LNCaP clone FGC (cell line): ENCODE data around the gene GNL2.
A peak's percentile ranks its signal among the peaks of the same experiment; 100 is the strongest.

Source experiments
- DNase-seq: peaks from one replicate; pipeline ENCODE4 v3.0.0-alpha.2; 2011; ENCODE audit warnings: low read depth
- H3K4me3 ChIP-seq: 2 replicates; pipeline ENCODE4 v1.5.1; 2011; ENCODE audit warnings: mild to moderate bottlenecking, low read depth, low read length, control low read depth
- TF ChIP-seq, protein P1 (sequence below): IDR thresholded peaks from 2 replicates; pipeline ENCODE4 v1.5.1; 2012; ENCODE audit warnings: mild to moderate bottlenecking; ENCODE audit not compliant: control insufficient read depth, insufficient read depth; ENCODE audit errors: extremely low read depth

The GNL2 gene

DNA sequence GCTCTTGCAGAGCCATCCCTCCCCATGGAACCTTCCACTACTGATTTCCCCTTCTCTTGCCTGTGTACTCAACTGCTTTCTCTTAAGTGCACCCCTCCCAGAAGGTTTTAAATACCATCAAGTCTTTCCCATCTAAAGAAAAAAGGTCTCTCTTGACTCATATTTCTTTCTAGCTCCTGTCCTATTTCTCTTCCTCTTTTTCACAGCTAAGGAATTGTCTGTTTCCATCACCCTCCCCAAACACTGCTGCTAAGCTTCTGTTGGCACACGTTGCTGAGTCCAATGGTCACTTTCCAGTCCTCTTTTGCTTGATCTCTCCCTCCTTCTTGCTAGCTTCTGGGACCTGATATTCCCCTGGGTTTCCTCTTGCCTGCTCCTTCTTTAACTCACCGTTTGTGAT is 13.3 kb upstream of the GNL2 start:
- H3K4me3 ChIP-seq = no peak overlapping the region
- no peak for DNase-seq
- TF ChIP-seq, protein P1, sequence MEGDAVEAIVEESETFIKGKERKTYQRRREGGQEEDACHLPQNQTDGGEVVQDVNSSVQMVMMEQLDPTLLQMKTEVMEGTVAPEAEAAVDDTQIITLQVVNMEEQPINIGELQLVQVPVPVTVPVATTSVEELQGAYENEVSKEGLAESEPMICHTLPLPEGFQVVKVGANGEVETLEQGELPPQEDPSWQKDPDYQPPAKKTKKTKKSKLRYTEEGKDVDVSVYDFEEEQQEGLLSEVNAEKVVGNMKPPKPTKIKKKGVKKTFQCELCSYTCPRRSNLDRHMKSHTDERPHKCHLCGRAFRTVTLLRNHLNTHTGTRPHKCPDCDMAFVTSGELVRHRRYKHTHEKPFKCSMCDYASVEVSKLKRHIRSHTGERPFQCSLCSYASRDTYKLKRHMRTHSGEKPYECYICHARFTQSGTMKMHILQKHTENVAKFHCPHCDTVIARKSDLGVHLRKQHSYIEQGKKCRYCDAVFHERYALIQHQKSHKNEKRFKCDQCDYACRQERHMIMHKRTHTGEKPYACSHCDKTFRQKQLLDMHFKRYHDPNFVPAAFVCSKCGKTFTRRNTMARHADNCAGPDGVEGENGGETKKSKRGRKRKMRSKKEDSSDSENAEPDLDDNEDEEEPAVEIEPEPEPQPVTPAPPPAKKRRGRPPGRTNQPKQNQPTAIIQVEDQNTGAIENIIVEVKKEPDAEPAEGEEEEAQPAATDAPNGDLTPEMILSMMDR = no peak

DNA sequence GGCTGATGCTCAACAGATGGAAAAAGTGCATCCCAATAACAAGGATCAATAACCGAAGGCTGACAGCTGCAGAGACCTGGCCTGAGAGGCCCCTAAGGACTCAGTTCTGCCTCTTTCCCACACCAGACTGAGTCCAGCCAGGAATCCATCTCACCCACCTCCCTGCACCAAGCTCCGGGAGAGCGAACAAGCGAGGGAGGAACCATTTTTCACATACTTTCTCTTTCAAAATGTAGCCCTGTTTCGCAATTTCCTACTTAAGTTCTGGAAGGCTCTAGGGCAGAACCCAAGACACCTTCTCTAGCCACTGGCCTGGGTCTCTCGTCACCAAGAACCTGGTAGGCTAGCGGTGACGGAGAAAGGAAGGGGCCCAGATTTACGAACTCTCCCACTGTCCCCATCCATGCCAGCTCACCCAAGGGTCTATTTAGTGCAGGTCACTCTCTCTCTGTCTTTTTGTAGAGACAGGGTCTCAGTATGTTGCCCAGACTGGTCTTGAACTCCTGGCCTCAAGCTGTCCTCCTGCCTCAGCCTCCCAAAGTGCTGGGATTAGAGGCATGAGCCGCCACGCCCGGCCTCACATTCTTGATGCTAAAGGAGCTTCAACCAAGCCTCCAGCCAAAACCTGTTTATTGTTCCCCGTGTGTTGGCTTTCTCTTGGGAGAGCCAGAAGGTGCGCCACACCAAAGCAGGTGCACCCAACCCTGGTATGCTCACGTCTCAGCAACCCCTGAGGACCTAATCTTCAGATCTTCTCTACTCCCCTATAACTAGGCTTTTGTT is 10.9 kb upstream of the GNL2 start:
- DNase-seq = no peak
- no peak overlapping the region for H3K4me3 ChIP-seq
- TF ChIP-seq, protein P1 = no peak

DNA sequence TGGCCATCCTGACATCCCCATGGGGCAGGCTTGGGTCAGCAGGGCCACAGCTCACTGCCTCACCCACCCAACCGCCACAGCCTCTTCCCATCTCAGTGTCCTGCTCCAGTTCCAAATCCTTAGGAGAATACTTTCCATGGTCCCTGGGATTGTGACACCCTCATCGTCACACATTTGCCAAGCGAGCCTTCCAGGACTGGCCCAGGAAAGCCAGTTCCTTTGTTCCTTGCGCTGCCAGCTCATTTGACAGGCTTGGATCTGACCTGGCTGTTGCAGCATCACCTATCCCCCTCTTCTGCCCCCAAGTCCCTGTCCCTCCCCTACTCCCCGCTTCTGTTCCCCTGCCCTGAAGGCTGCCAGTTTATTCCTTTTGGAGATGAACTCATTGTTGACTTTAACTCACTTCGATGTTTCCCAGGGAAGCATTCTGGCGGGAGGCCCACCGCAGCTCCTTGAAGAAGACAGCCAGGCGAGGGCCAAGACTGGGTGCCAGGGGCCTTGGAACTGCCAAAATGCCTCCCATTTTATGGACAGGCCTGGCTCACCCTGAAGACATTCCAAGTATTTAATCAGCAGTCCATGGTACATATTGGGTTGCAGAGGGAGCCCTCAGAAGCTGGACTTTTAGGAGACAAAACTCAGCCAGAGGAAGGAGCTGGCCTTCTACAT is 10.2 kb upstream of the GNL2 start:
- peak; percentile 87 for DNase-seq
- H3K4me3 ChIP-seq = no peak overlapping the region
- TF ChIP-seq, protein P1 = no peak

DNA sequence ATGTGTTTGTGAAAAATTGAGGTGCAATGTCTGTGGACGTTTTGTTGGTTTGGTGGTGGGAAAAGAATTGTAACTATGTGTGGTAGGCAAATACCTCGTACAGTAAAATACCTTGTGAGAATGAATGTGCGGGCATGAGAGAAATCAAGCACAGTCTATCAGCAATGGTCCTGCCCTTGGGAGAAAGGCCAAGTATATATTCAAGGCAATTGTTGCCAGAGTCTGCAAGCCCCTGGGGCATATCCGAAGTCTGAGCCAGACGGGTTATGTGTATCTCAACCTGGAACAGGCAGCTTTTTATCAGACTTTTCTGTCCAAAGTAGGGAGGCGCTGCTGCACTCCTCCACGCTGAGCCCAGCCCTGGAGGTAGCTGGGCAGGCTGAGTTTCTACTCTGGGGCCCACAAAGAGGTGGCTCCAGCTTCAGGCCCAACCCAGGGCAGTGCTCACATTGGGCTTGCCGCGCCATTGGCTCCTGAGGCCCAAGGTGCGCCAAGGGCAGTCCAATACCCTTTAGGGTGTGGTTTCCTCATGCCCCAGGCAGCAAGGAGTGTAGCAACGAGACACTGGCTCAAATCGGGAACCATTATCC is 9.4 kb upstream of the GNL2 start:
- no peak for DNase-seq
- TF ChIP-seq, protein P1 = no peak
- H3K4me3 ChIP-seq = no peak overlapping the region

DNA sequence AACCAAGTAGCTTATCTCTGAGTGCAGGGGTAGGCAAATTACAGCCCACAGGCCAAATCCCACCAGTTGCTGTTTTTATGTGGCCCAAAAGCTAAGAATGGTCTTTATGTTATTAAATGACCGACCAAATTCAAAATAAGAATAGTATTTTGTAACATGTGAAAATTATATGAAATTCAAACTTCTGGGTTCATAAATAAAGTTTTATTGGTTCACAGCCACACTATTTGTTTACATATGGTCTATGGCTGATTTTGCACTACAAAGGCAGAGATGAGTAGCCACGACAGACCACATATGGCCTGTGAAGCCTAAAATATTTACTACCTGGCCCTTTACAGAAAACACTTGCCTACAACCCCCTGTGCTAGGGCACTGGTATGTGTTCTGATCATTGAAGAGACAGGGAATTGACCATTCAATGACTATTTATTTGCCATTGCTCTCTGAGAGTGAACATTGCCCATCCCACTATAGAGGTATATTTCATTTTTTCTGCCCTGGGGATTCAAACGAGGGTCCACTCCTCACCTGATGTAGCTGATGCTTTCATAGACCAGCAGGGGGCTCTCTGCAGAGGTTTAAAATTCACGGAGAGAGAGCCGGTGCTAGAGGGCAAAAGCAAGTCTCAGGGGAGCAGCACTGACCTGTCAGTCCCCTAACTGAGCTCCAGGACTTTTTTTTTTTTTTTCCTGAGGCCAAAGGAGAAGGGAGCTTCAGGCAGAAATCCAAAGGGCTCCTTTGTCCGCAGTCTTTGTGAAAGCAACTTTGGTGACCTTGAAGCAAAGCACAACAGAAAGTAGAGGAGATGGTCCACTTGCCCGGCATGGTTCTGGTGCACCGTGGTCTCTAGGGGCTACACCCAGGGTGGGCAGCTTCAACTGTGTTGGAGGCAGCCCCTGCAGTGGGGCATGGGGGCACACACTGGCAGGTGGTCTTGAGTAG is 7.3 kb upstream of the GNL2 start:
- H3K4me3 ChIP-seq = no peak overlapping the region
- TF ChIP-seq, protein P1 = peak; percentile 57
- no peak for DNase-seq

DNA sequence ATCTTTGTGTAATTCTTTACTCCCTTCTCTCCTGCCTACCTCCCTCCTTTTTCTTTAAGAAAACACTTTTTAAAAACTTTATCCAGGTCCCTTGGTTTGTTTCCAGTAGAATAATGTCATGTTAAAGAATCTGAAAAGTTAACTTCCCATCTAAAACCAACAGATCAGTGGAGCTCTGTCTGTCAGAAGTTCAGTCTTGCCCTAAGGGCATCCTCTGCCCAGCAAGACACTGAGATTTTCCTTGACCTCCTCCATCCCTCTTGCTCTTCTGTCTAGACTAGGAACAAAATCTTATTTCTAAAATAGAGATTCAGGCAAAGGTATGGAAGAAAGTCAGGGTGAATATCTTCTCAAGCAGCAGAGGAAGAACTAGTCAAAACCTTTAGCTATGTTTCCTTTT is 5.7 kb upstream of the GNL2 start:
- no peak overlapping the region for H3K4me3 ChIP-seq
- no peak for DNase-seq
- TF ChIP-seq, protein P1 = no peak
